K562 (cell line): Measurements from ENCODE around the gene COL9A2. TPM values are rescaled to one million over a fixed set of nuclear protein-coding genes. Genes with fewer than 3 reads are reported as not detected.

ENCODE experiments used
- CEBPB ChIP-seq: fragments of 450-650 bp; IDR thresholded peaks from 2 replicates; pipeline ENCODE4 v1.6.1; 2016; ENCODE audit warnings: missing genetic modification characterization, missing compliant biosample characterization
- FOSL1 ChIP-seq: fragments of 200-800 bp; sonication (Bioruptor generic); conservative IDR thresholded peaks from 2 replicates; pipeline ENCODE4 v1.6.1; 2016; ENCODE audit warnings: missing genetic modification characterization, missing compliant biosample characterization
- HMGN3 ChIP-seq: IDR thresholded peaks from 2 replicates; pipeline ENCODE4 v1.6.1; 2011; ENCODE audit warnings: borderline replicate concordance, low read depth, mild to moderate bottlenecking, mixed read lengths, low read length; ENCODE audit not compliant: insufficient read length; ENCODE audit errors: extremely low read depth
- SMAD4 ChIP-seq: fragments of 250-450 bp; sonication (Bioruptor Pico); conservative IDR thresholded peaks from 2 replicates; pipeline ENCODE4 v1.8.0; 2021; ENCODE audit warnings: inconsistent platforms, mild to moderate bottlenecking, moderate library complexity
- ZBTB43 ChIP-seq: sonication (generic); formaldehyde crosslinking; IDR thresholded peaks from 2 replicates; pipeline ENCODE4 v1.8.0; 2023; ENCODE audit warnings: mild to moderate bottlenecking, missing genetic modification reagents
- ZNF282 ChIP-seq: sonication (generic); formaldehyde crosslinking; IDR thresholded peaks from 2 replicates; pipeline ENCODE4 v1.8.1; 2023; ENCODE audit warnings: missing genetic modification reagents
- ZNF699 ChIP-seq: fragments of 250-450 bp; sonication (Bioruptor Pico); IDR thresholded peaks from 2 replicates; pipeline ENCODE4 v1.8.0; 2021; ENCODE audit warnings: mild to moderate bottlenecking, moderate library complexity; ENCODE audit not compliant: insufficient replicate concordance
- polyA plus RNA-seq, 8 experiments: library from polyadenylated mRNA; depleted of rRNA in 4 of 8; stranded (reverse) in 5 of 8; unstranded in 3 of 8; fragments of >200 nt; fragmentation: Nextera tagmentation in 2 of 8; fragmentation: Illumina TruSeq in 1 of 8; extraction: Ambion mirVana in 2 of 8; extraction: Trizol in 1 of 8; gene quantifications; 2 replicates each; pipeline versions ENCODE4 v1.2.1 to v1.2.3, GENCODE V29; 2011 to 2014; ENCODE audit warnings: inconsistent platforms in 1 of 8, missing spikeins in 1 of 8
- total RNA-seq, 7 experiments: library from RNA; depleted of rRNA in 6 of 7; stranded (reverse); fragments of >200 nt in 6 of 7; fragmentation: Illumina TruSeq in 2 of 7; extraction: Trizol in 2 of 7; gene quantifications; 2 replicates each; pipeline versions ENCODE4 v1.2.1 to v1.2.3, GENCODE V29; 2011 to 2021; ENCODE audit warnings: low replicate concordance in 1 of 7
- TF ChIP-seq, protein P1 (sequence below): fragments of 450-650 bp; IDR thresholded peaks from 2 replicates; pipeline ENCODE4 v1.6.1; 2018; ENCODE audit not compliant: partially characterized antibody

COL9A2 gene
- total and polyA plus RNA-seq, 9 of the 15 experiments (the other 6 are each of a cell fraction or from before 2014, with no cell fraction given) = 0.03 to 2.2 (median 0.31) TPM

DNA sequence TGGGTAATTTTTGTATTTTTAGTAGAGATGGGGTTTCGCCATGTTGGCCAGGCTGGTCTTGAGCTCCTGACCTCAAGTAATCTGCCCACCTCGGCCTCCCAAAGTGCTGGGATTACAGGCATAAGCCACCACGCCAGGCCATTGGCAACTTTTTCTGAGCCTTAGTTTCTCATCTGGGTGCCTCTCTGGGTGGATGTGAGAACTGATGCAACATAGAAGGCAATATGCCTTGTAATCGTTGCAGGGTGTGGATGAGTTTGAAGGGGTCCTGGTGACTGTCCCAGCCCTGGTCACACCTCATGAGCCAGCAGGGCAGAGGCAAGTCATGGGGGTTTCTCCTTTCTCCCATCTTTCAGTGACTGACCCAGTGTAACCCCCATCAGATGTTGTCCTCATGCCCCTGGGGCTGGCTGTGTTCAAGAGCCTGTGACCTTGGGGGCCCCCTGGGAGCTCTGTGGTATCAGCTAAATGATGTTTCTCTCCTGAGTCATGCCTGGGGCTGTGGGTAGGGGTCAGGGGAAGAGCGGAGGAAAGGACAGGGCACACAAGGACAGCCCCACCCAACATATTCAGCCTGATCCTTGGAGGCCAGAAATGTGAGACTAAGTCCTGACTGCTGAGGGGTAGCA lies 3.6 kb downstream of the COL9A2 start (continued):
- TF ChIP-seq ZNF282 (CRISPR knock-in tag) (no peak), ZBTB43 (no peak), HMGN3 (no peak), ZNF699 (no peak), CEBPB (no peak), SMAD4 (CRISPR knock-in tag) (peak; percentile 13; the same call in 1 of the 2 replicates), FOSL1 (peak; percentile 67)
- TF ChIP-seq, protein P1, sequence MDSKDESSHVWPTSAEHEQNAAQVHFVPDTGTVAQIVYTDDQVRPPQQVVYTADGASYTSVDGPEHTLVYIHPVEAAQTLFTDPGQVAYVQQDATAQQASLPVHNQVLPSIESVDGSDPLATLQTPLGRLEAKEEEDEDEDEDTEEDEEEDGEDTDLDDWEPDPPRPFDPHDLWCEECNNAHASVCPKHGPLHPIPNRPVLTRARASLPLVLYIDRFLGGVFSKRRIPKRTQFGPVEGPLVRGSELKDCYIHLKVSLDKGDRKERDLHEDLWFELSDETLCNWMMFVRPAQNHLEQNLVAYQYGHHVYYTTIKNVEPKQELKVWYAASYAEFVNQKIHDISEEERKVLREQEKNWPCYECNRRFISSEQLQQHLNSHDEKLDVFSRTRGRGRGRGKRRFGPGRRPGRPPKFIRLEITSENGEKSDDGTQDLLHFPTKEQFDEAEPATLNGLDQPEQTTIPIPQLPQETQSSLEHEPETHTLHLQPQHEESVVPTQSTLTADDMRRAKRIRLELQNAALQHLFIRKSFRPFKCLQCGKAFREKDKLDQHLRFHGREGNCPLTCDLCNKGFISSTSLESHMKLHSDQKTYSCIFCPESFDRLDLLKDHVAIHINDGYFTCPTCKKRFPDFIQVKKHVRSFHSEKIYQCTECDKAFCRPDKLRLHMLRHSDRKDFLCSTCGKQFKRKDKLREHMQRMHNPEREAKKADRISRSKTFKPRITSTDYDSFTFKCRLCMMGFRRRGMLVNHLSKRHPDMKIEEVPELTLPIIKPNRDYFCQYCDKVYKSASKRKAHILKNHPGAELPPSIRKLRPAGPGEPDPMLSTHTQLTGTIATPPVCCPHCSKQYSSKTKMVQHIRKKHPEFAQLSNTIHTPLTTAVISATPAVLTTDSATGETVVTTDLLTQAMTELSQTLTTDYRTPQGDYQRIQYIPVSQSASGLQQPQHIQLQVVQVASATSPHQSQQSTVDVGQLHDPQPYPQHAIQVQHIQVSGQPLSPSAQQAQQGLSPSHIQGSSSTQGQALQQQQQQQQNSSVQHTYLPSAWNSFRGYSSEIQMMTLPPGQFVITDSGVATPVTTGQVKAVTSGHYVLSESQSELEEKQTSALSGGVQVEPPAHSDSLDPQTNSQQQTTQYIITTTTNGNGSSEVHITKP = peak; percentile 38
